ENCODE data around the gene LAMTOR1. TPM values are rescaled to one million over a fixed set of nuclear protein-coding genes. Genes with fewer than 3 reads are reported as not detected.
A peak's percentile ranks its signal among the peaks of the same experiment; 100 is the strongest.
"Not testable (repeated sequence)": the region's sequence is repeated elsewhere in the genome, so short reads cannot be mapped to it uniquely, and the experiment has no call there.

LAMTOR1 gene
- total RNA-seq, 2 donors from 2014 or later = 65.6 to 66.9 TPM

- no peaks in the 10 kb centered on the region for H3K9me3 ChIP-seq
- H3K27me3 ChIP-seq = no peaks in the 10 kb centered on the region
- TF ChIP-seq CTCF (IDR thresholded peaks at IDR 0.05) = no peak
- no peak for TF ChIP-seq POLR2A (IDR thresholded peaks at IDR 0.05)
- WGBS, 2 donors = 72 to 79% methylated on average over 12 to 14 of the region's 14 CpGs
- DNase-seq (no peak), ATAC-seq (no peak)
- no peaks in the 10 kb centered on the region for H3K4me1 ChIP-seq
- intact Hi-C loops (cut with DNase I) = no loop called here
- no peaks in the 10 kb centered on the region for H3K36me3 ChIP-seq (replicated peaks in 1 of 2; ENCODE audit: insufficient read depth in 1 of 2, low read depth in 2 of 2)
- H3K27ac ChIP-seq = no peak overlapping the region
- no peak overlapping the region for H3K4me3 ChIP-seq
Measured at GRCh38 chr11:72135891-72136683, 33.0 kb upstream of the LAMTOR1 start.

- H3K36me3 ChIP-seq (replicated peaks in 1 of 2; ENCODE audit: insufficient read depth in 1 of 2, low read depth in 2 of 2); H3K27me3 ChIP-seq; ATAC-seq; H3K4me3 ChIP-seq; intact Hi-C loops (cut with DNase I); H3K27ac ChIP-seq; H3K9me3 ChIP-seq; H3K4me1 ChIP-seq: not testable (repeated sequence)
- 66 to 70% methylated on average over 2 to 4 of the region's 4 CpGs for WGBS, 2 donors
- DNase-seq = peak in 1 of 4 donors; percentile 22
Measured at GRCh38 chr11:72135473-72135872, 32.4 kb upstream of the LAMTOR1 start, which contains the start of gene FOLR3. Gene FOLR3, plus strand, starts transcription at chr11:72135725. Its CDS starts 228 bp downstream, at chr11:72135953.

GRCh38 chr11:72132646-72133045 is 29.5 kb upstream of the LAMTOR1 start:
- Histone ChIP-seq H3K27ac (no peak overlapping the region), H3K9me3 (no peaks in the 10 kb centered on the region), H3K4me1 (no peaks in the 10 kb centered on the region), H3K36me3 (replicated peaks in 1 of 2; ENCODE audit: insufficient read depth in 1 of 2, low read depth in 2 of 2) (no peaks in the 10 kb centered on the region), H3K27me3 (no peaks in the 10 kb centered on the region), H3K4me3 (no peak overlapping the region)
- intact Hi-C loops (cut with DNase I) = no loop called here
- ATAC-seq = no peak
- 64 to 71% methylated on average over 2 of the region's 2 CpGs for WGBS, 2 donors
- DNase-seq = no peak
- TF ChIP-seq CTCF (IDR thresholded peaks at IDR 0.05) = no peak
- no peak for TF ChIP-seq POLR2A (IDR thresholded peaks at IDR 0.05)

DNA sequence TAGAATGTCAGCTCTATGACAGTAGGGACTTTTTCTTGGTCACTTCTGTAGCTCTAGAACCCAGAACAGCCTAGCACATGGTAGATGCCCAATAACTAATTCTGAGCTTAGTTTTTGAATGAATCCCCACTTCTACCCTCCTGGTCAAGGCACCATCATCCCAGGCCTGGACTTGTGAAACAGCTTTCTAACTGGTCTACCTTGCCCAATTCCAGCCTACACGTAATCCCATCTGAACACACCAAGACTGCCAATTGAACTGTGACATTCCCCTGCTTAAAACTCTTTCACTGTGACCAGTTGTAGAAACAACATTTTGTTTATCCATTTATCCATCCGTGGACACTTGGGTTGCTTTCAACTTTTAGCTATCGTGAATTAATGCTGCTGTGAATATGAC is 26.3 kb upstream of the LAMTOR1 start:
- no peak for ATAC-seq
- TF ChIP-seq CTCF (IDR thresholded peaks at IDR 0.05) (no peak), POLR2A (IDR thresholded peaks at IDR 0.05) (no peak)

DNA sequence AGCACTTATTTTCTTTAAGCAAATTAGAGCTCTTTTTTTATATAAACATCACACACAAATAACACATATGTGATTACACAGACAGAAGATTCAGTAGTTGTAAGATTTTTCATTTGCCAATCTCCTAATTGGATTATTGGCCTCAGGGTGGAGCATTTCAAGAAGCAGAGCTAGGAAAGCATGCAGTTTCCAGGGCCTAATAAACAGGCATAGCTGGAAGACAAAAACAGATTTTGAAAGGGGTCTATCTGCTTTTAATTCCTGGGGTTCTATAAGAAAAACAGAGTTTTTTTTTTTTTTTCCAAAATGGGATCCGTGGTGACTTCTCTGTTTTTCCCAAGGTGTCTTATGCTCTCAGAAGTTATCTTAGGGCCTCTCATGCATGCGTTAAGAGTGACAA is 24.8 kb upstream of the LAMTOR1 start:
- no peak overlapping the region for H3K27ac ChIP-seq
- DNase-seq (no peak), ATAC-seq (no peak)
- TF ChIP-seq POLR2A (IDR thresholded peaks at IDR 0.05) (no peak), CTCF (IDR thresholded peaks at IDR 0.05) (no peak)
- no peaks in the 10 kb centered on the region for H3K36me3 ChIP-seq (replicated peaks in 1 of 2; ENCODE audit: insufficient read depth in 1 of 2, low read depth in 2 of 2)
- no peaks in the 10 kb centered on the region for H3K27me3 ChIP-seq
- 50 to 58% methylated on average over 2 of the region's 2 CpGs for WGBS, 2 donors
- peaks cover 6% of the 10 kb centered on the region for H3K4me1 ChIP-seq
- H3K4me3 ChIP-seq = no peak overlapping the region
- H3K9me3 ChIP-seq = no peaks in the 10 kb centered on the region
- intact Hi-C loops (cut with DNase I) = no loop called here

More for the DNA sequence above, 26.3 kb upstream of the LAMTOR1 start:
- Histone ChIP-seq H3K27ac (no peak overlapping the region), H3K9me3 (no peaks in the 10 kb centered on the region), H3K4me1 (no peaks in the 10 kb centered on the region), H3K4me3 (no peak overlapping the region), H3K36me3 (replicated peaks in 1 of 2; ENCODE audit: insufficient read depth in 1 of 2, low read depth in 2 of 2) (no peaks in the 10 kb centered on the region), H3K27me3 (no peaks in the 10 kb centered on the region)
- intact Hi-C loops (cut with DNase I) = no loop called here
- DNase-seq = no peak
- 77 to 87% methylated on average over 3 of the region's 3 CpGs for whole genome bisulfite sequencing, 2 donors

Measured in body of pancreas (tissue), 4 donors.